Measurements from ENCODE around the gene ATP2B2.

DNA sequence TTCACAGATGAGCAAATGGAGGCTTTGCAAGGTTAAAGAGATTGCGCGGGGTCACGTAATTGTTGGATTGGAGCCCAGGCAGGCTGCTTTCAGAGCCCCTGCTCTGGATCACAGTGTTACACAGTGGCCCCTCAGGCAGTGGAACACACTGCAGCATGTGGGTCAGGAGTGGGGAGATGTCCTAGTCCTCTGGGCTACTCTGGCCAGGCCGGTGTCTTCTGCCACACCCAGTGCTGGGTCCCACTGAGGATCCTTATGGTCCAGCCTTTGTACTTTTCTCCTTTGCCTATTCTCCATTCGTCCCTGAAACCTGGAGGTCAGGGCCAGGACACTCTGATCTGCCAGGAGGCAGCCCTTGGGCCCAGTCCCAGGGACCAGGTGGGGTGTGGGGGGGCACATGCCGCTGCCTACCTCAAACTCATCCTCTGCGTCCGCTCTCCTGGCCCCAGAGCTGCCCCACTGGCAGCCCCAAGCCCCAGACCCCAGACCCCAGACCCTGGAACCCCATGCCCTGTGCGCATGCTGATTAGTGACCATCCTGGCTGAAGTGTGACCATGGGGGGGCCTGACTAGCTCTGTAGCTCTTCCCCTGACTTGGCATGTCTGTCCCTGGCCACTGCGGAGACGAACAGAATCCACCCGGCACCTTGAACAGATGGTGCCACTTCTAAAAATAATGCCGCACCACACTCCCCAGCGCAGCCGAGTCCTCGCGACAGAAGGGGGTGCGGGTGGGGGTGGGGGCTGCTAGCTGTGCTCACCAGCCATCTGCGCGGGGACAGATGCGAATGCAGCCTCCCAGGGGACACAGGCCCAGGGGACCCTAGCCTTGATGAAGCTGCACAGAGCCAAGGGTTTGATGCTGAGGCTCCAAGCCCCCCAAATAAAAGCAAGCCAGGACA is 41.6 kb downstream of the ATP2B2 start:
- no peak for TF ChIP-seq POLR2A (IDR thresholded peaks at IDR 0.05)
- TF ChIP-seq, protein P1, sequence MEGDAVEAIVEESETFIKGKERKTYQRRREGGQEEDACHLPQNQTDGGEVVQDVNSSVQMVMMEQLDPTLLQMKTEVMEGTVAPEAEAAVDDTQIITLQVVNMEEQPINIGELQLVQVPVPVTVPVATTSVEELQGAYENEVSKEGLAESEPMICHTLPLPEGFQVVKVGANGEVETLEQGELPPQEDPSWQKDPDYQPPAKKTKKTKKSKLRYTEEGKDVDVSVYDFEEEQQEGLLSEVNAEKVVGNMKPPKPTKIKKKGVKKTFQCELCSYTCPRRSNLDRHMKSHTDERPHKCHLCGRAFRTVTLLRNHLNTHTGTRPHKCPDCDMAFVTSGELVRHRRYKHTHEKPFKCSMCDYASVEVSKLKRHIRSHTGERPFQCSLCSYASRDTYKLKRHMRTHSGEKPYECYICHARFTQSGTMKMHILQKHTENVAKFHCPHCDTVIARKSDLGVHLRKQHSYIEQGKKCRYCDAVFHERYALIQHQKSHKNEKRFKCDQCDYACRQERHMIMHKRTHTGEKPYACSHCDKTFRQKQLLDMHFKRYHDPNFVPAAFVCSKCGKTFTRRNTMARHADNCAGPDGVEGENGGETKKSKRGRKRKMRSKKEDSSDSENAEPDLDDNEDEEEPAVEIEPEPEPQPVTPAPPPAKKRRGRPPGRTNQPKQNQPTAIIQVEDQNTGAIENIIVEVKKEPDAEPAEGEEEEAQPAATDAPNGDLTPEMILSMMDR (IDR thresholded peaks at IDR 0.05 in 4 of 5, conservative IDR thresholded peaks at IDR 0.05 in 1 of 5) = no peak
